T-helper 2 cell treated with Interferon-gamma antibody and Interleukin-4, amounts not matched to agents 100 ng/mL and 5 ng/mL, for 36 hours (primary cell): ENCODE measurements around the gene FEN1. TPM values are rescaled to one million over a fixed set of nuclear protein-coding genes. Genes with fewer than 3 reads are reported as not detected.

Experiments
- intact Hi-C: fragments of 100-400 bp; cut with micrococcal nuclease; formaldehyde crosslinking; loops from one replicate; pipeline ENCODE4 v1.15.1; 2023
- total RNA-seq: library from RNA; stranded (reverse); gene quantifications from 2 replicates; pipeline ENCODE4 v1.2.3, GENCODE V29; 2022

Gene FEN1
- total RNA-seq, 1 donor from 2014 or later, result 139 TPM

- intact Hi-C loops, result no loop called here
Observed at GRCh38 chr11:61756452-61757212, 36.1 kb upstream of the FEN1 start.

- intact Hi-C loops, result no loop called here
Observed at GRCh38 chr11:61757213-61757862, 35.4 kb upstream of the FEN1 start.

GRCh38 chr11:61760946-61761345 lies 31.8 kb upstream of the FEN1 start:
- intact Hi-C loops, result no loop called here

- intact Hi-C loops, result no loop called here
Observed at GRCh38 chr11:61761440-61762222, 31.1 kb upstream of the FEN1 start.

- intact Hi-C loops, result no loop called here
Observed at GRCh38 chr11:61762223-61762615, 30.5 kb upstream of the FEN1 start.

- intact Hi-C loops, result no loop called here
Observed at GRCh38 chr11:61762798-61763197, 29.9 kb upstream of the FEN1 start.

GRCh38 chr11:61763930-61764605 lies 28.6 kb upstream of the FEN1 start:
- intact Hi-C loops, result no loop called here

- intact Hi-C loops, result no loop called here
Observed at GRCh38 chr11:61764606-61765260, 28.0 kb upstream of the FEN1 start.

GRCh38 chr11:61765550-61766253 lies 27.0 kb upstream of the FEN1 start:
- intact Hi-C loops, result no loop called here

GRCh38 chr11:61766353-61766841 lies 26.3 kb upstream of the FEN1 start:
- intact Hi-C loops, result no loop called here

GRCh38 chr11:61768376-61769076 lies 24.2 kb upstream of the FEN1 start:
- intact Hi-C loops, result no loop called here

- intact Hi-C loops, result no loop called here
Observed at GRCh38 chr11:61769169-61769920, 23.4 kb upstream of the FEN1 start.

- intact Hi-C loops, result no loop called here
Observed at GRCh38 chr11:61769946-61770683, 22.6 kb upstream of the FEN1 start.

GRCh38 chr11:61771195-61771894 lies 21.4 kb upstream of the FEN1 start:
- intact Hi-C loops, result no loop called here

GRCh38 chr11:61771985-61772455 lies 20.7 kb upstream of the FEN1 start:
- intact Hi-C loops, result no loop called here

GRCh38 chr11:61773356-61773755 lies 19.4 kb upstream of the FEN1 start:
- intact Hi-C loops, result no loop called here

- intact Hi-C loops, result no loop called here
Observed at GRCh38 chr11:61773809-61774208, 18.9 kb upstream of the FEN1 start.
